IPS-11a (cell line): ENCODE data around the gene POLR3H.

Source experiments
- H3K4me3 ChIP-seq: one replicate; pipeline ENCODE4 v1.5.1; 2013; ENCODE audit warnings: low read depth, low read length, control low read depth

Gene POLR3H

DNA sequence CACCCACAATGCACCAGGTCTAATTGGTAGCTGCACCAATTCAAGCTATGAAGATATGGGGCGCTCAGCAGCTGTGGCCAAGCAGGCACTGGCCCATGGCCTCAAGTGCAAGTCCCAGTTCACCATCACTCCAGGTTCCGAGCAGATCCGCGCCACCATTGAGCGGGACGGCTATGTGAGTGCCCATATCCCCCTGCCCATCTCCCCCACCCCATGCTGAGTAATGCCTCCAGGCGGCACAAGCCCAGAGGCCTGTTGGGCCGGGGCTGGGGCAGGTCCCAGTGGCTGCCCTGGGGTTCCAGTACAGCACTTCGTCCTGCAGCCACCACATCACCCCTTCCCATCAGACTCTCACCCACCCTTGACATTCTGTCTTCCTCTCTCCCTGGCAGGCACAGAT lies 21.5 kb downstream of the POLR3H start:
- no peak overlapping the region for H3K4me3 ChIP-seq

DNA sequence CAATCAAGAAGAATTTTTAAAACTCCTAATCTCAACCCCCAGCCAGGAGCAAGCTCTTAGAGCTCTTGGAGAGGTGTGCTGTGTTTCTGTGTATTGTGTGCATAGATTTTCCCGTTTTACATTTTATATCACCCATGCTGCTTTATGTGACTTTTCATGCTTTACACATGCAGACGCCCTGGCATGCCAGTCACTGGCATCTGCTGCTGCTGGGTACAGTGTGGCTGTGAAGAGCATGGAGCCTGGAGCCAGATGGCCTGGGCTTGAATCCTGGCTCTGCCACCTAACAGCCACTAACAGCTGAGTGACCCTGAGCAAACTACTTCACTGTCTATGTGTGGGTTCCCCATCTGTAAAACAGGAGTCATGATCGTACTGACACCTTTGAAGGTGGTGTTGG lies 23.1 kb downstream of the POLR3H start:
- H3K4me3 ChIP-seq, result no peak overlapping the region

DNA sequence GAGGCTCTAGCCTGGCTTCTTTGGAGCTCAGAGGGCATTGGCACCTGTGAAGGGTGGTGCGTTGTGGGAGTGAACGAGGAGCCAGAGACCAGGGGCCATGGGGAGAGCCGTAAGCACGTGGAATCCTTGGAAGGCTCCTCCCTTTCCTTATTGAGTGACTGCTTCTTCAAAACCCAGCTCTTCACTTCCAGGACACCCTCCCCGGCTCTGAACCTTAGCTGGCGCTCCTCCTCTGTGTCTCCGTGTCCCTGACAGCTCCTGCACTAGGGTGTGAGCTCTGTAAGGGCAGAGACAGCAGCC lies 26.3 kb downstream of the POLR3H start:
- H3K4me3 ChIP-seq, result no peak overlapping the region

DNA sequence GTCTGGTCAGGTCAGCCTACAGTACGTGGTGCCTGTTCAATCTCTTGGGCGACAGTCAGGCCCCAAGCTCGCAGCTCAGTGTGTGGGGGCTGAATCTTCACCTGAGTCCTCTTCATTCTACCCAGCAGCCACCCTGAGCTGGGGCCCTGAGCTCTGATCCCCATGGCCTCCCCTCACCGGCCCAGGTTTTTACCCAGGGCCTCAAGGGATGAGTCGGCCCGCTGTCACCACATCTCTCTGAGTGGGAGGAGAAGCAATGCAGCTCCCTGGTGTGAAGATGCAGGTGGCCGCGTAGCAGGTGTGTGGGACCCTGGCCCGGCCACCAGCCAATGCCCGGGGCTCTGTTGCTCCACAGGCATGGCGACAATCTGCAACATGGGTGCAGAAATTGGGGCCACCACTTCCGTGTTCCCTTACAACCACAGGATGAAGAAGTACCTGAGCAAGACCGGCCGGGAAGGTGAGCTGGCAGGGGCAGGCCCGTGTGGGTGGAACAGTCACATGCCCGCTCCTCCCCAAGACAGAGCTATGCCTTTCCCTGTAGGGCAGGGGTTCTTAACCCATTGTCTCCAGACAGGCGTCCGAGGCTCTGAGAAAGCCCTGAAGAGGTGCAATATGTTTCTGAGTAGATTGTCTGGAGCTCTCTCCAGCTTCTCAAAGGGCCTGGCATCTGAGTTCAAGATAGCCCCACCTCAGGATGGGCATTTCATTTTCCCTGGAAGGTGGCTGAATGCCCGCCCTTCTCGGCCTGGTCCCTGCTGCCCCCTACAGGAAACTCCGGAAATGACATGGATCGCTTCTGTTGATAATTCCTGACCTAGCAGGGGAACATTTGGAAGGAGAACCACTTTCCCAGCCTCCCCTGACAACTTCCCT lies 26.9 kb downstream of the POLR3H start:
- no peak overlapping the region for H3K4me3 ChIP-seq

DNA sequence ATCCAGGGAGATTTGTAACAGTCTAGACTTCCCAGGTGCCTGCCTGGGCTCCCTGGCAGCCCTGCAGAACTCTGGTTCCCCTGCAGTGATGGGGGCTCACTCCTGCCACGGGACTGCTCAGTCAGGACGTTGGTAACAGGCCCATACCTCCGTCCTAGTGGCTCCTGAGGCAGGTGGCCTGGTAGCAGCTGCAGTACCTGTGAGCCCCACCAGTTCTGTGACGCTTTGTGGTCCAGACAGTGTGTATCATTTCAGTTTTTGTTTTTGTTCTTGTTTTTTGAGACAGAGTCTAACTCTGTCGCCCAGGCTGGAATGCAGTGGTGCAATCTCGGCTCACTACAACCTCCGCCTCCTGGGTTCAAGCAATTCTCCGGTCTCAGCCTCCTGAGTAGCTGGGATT lies 27.8 kb downstream of the POLR3H start:
- H3K4me3 ChIP-seq, result no peak overlapping the region

DNA sequence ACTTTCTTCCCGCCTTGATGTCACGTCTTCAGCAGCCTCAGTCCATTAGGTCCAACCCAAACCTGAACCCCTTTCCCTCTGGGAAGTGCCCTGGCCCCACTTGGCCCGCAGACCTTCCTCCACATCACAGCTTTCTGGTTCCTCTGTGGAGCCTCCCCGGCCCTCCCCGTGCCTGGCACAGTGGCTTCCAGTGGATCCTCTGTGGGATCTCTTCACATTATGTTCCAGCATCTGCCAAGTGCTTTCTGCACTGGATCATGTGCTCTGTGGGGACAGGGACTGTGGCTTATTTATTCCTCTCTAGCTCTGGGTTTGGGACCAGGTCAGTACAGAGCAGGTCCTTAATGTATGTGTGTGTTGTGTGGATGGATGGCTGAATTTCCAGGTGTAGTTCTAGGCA lies 30.9 kb downstream of the POLR3H start:
- H3K4me3 ChIP-seq, result no peak overlapping the region

DNA sequence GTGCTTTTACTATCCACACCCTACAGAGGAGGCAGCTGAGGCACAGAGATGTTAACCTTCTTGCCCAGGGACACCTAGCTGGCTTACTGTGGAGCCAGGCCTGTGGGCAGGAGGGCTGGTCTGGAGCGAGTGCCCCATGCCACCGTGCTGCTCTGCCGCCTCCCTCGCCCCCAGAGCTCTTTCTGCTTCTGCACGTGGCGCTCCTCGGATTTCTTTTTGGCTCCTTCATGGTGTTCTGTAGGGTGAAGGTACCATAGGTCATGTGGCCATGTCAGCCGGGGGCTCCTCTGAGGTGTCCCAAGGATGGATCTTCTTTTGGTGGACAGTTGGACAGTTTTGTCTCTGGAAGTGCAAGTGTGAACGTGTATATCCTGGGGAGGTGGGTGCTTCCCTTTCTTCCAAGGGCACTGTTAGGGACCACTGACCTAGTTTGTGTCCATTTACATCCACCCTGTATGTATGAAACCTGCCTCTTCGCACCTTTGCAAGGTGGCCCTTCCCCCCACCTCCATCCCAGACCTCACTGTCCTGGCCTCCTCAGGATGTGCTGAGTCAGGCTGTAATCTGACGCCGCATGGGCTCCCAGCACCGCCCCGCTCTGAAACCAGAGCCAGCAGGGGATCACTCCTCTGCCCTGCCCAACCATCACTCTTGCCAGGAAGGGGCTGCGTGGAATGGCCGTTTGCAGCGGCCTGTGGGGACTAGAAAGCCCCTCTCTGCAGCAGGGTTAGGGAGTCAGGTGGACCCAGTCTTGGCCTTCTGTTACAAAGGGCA lies 31.7 kb downstream of the POLR3H start:
- H3K4me3 ChIP-seq, result no peak overlapping the region

DNA sequence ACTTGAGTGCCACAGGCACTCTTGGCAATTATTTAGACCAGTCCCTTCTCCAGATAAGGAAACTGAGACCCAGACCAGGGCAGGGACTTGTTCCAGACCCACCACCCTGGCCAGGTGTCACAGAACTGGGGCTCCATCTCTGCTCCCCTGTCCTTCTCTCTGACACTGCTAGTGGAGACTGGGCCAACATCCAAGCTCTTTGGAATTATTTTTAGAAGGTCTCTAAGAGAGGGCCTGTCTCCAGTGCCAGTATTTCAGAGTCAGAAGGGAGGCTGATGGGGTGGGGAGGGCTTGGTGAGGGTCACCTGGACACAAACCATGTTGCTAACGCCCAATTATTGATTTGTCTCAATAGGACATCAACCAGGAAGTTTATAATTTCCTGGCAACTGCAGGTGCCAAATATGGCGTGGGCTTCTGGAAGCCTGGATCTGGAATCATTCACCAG lies 32.7 kb downstream of the POLR3H start:
- H3K4me3 ChIP-seq, result no peak overlapping the region

DNA sequence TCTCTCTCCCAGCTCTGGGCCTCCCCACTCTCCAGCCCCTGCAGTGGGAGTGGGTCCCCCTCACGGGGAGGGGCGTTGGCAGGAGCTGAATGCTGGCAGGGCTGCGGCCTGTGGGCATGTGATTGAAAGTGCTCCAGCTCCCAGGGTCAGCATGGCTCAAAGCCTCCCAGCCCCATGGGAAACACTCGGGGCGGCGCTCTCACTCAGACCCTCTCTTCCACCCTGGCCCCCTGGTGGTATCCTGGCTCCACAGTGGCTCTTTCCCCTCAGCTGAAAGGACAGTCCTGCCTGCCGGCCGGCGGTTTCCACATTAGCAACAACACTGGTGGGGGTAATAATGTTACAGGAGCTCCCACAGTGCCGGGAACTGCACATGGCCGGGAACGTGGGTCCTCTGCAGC lies 35.5 kb downstream of the POLR3H start:
- no peak overlapping the region for H3K4me3 ChIP-seq

DNA sequence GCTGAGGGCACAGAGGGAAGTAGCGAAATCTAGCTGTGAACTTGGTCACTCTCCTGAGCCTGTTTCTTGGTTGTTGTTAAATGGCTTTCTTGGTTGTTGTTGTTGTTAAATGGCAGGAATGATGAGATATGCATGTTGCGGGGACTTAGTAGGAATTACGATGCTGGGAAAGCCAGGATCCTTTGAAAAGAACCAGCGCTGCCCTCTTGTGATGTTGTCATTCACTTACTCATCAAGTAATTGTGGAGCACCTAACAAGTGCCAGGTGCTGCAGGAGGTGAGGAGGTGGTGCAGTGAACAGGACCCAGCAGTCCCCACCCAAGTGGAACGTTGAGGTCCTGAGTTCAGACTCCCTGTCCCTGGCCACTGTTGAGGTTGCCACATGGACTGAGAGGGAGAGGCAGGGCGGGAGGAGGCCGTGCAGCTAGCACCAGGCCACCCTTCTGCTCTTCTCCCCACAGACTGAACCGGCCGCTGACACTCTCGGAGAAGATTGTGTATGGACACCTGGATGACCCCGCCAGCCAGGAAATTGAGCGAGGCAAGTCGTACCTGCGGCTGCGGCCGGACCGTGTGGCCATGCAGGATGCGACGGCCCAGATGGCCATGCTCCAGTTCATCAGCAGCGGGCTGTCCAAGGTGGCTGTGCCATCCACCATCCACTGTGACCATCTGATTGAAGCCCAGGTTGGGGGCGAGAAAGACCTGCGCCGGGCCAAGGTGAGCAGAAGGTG lies 36.8 kb downstream of the POLR3H start:
- no peak overlapping the region for H3K4me3 ChIP-seq

DNA sequence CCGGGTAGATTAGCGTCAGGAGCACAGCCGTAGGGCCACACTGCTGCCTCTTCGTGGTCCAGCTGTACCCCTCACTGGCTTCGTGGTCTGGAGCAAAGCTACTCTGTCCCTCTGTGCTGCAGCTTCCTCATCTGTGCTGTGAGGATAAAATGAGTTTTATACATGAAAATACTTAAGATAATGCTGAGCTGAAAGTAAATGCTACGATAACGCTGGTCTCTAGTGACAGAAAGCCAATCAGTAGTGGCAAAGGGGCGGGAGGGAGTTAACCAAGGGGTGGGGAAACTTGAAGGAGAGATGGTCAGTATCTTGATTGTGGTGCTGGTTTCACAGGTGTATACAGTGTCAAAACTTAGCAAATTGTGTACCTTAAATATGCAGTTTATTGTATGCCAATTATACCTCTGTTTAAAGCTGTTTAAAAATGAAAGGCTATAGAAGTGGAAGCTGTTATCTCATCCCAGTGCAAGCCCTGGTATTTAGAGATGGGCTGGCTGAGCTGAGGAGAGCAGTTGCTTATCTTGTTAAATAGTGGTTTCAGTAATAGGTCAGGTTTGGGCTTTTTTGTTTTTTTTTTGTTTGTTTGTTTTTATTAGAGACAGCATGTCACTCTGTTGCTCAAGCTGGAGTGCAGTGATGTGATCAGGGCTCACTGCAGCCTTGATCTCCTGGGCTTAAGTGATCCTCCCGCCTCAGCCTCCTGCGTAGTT lies 38.6 kb downstream of the POLR3H start:
- H3K4me3 ChIP-seq, result no peak overlapping the region

DNA sequence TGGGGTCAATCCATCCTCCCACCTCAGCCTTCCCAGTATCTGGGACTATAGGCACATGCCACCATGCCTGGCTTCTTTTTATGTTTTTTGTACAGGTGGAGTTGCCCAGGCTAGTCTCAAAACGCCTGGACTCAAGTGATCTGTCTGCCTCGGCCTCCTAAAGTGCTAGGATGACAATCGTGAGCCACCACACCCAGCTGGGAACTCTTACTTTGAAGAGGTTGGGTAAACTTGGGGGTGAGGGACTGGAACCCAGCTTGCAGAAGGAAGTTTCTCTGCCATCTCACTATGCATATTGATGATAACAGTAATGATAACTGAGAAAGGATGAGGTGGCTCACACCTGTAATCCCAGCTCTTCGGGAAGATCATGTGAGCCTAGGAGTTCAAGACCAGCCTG lies 39.5 kb downstream of the POLR3H start:
- no peak overlapping the region for H3K4me3 ChIP-seq

DNA sequence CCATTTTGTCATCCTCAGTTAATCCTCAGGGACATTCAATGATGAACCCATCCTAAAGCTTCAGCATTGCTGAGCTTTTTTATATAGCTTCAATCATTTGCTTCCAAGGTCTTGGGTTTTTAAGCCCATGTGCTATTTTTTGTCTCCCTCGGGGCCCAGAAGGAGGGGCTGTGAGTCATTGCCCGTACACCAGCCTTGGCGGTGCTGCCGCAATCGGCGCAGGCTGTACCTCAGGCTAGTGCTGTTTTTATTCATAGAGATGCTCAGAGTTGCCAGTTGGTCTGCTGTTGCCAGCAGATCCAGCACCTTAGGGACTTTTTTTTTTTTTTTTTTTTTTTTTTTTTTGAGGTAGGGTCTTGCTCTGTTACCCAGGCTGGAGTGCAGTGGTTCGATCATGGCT lies 39.9 kb downstream of the POLR3H start:
- no peak overlapping the region for H3K4me3 ChIP-seq

DNA sequence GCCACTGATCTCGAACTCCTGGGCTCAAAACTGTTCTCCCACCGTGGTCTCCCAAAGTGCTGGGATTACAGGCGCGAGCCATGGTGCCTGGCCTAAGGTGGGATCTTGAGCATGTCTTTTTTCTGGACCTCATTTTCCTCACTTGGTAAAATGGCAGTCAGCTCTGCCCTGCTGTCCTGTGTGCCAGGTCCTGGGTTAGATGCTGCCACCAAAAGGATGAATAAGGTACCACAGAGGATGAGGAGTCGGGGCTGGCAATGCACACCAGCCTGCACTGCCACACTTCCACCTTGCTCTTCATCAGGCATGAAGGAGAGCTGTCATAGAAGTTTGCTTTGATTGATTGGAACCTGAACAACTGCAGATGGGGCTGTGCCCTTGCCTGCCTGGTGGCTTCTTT lies 43.1 kb downstream of the POLR3H start:
- H3K4me3 ChIP-seq, result no peak overlapping the region

DNA sequence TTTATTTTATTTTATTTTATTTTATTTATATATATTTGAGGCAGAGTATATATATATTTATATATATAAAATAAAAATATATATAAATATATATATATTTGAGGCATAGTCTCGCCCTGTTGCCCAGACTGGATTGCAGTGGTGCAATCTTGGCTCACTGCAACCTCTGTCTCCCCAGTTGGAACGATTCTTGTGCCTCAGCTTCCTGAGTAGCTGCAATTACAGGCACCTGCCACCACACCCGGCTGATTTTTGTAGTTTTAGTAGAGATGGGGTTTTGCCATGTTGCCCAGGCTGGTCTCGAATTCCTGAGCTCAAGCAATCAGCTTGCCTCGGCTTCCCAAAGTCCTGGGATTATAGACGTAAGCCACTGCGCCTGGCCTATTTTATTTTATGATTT lies 44.0 kb downstream of the POLR3H start:
- H3K4me3 ChIP-seq, result no peak overlapping the region

DNA sequence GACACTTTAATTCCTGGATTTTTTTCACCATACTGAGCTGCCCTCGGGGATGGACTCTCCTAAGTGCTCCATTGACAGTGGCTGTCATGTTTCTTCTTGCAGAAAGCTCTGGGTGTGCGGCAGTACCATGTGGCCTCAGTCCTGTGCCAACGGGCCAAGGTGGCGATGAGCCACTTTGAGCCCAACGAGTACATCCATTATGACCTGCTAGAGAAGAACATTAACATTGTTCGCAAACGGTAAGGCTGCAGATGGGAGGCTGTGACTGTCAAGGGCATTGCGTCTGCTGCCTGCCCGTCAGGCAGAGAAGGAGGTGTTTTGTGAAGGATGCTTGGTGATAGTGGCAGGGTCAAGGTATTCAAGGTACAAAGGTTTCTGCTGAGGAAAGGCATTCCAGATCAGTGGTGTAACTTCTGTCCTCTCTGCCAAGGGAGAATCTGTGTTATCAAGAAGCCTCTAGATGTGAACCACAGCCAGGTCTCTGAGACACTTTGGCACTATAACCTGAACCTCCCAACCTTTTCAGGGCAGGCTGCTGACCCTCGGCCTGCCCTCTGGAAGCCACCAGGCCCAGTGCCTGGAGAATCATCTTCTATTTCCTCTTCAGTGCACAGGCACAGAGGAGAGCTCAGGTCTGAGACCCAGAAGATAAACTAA lies 44.5 kb downstream of the POLR3H start:
- no peak overlapping the region for H3K4me3 ChIP-seq

DNA sequence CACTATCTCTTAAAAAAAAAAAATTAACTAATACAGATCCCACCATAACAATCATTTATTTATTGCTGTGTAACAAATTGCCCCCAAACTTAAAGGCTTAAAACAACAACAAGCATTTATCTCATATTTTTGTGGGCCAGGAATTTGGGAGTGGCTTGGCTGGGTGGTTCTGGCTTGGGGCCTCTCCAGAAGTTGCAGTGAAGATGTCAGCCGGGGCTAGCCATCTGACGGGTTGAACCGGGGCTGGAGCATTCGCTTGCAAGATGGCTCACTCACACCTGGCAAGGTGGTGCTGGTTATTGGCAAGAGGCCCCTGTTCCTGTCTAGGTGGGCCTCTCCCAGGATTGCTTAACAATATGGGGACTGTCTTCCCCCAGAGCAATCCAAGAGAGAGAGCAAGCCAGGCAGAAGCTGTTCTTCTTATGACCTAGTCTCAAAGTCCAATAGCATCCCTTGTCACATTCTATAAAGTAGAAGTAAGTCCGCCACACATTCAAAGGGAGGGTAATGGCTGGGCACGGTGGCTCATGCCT lies 45.9 kb downstream of the POLR3H start:
- H3K4me3 ChIP-seq, result no peak overlapping the region

DNA sequence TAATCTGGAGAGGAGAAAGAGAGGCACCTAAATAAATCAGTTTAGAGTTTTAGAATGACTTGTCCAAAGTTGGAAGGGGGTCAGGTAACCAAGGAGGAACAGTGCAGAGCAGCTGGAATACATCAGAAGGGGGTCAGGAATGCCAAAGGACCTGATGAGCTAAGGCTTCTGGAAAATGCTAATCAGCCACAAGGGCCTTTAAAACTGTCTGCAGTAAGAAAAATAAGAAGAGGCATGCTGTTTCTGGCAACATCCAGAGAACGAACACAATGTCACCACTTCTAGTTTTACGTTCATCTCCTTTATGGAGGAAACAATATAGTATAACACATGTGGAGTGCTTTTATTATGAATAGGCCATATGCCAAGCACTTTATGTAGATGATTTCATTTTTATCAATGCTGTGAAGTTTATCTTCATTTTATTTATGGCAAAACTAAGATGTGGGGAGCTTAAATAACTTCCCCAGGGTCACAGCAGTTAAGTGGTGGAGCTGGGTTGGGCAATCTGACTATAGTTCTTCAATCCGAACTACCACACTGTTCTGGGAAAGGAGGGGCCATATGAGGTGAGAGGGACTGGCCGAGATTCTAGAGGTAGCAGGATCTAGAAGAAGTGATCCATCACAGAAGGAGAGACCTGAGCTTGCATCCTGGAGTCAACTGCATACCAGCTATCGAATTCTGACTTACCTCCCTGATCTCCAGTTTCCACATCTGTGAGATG lies 52.7 kb downstream of the POLR3H start:
- H3K4me3 ChIP-seq, result no peak overlapping the region

DNA sequence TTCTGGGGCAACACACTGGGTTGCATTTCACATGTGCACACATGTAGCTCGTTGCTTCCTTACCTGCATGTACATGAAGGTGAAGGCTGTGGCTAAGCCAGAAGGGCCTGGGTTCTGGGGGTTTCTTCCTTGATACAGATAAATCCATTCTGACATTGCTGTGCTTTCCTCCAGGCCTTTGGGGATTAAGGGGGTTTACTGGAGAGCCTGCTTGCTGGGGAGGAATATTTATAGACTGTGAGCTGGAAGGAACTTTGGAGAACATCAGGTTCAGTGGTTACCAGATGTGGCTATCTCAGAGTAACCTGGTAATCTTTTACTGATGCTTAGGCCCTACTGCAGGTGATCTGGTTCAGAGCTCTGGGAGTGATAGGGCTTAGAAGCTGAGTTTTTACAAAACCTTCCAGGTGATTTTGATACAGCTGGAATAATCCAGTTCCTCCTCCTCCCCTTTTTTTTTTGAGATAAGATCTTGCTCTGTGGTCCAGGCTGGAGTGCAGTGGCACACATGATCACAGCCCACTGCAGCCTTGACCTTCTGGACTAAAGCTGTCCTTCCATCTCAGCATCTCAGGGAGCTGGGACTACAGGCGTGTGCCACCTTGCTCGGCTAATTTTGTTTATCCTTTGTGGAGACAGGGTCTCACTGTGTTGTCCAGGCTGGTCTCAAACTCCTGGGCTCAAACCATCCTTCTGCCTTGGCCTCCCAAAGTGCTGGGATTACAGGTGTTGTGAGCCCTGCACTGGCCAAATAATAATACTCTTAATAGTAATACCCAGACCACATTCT lies 55.5 kb downstream of the POLR3H start:
- H3K4me3 ChIP-seq, result no peak overlapping the region
